Activated naive CD8-positive, alpha-beta T cell treated with anti-CD3 and anti-CD28 coated beads for 36 hours (primary cell): ENCODE data around the gene MVD. TPM values are rescaled to one million over a fixed set of nuclear protein-coding genes. Genes with fewer than 3 reads are reported as not detected.

Source experiments
- DNase-seq: peaks from one replicate; pipeline ENCODE4 v3.0.0; 2021
- H3K27ac Mint-ChIP-seq: one replicate; pipeline ENCODE4 v1.8.0; 2022; ENCODE audit warnings: mild to moderate bottlenecking, moderate library complexity, mixed read lengths
- H3K27me3 Mint-ChIP-seq: one replicate; pipeline ENCODE4 v1.8.0; 2022; ENCODE audit warnings: mild to moderate bottlenecking, mixed read lengths
- H3K36me3 Mint-ChIP-seq: one replicate; pipeline ENCODE4 v1.8.0; 2021; ENCODE audit warnings: mild to moderate bottlenecking, mixed read lengths
- H3K4me1 Mint-ChIP-seq: one replicate; pipeline ENCODE4 v1.8.0; 2021; ENCODE audit warnings: mixed read lengths
- H3K4me3 Mint-ChIP-seq: one replicate; pipeline ENCODE4 v1.8.0; 2022; ENCODE audit warnings: mild to moderate bottlenecking, moderate library complexity, mixed read lengths
- H3K9me3 Mint-ChIP-seq: one replicate; pipeline ENCODE4 v1.8.0; 2022; ENCODE audit warnings: mixed read lengths
- total RNA-seq, 2 experiments: library from RNA; stranded (reverse); gene quantifications; one replicate each; pipeline ENCODE4 v1.2.3, GENCODE V29; 2021

Gene MVD
- total RNA-seq, 2 experiments from 2014 or later, result 53.3 to 56.6 TPM

DNA sequence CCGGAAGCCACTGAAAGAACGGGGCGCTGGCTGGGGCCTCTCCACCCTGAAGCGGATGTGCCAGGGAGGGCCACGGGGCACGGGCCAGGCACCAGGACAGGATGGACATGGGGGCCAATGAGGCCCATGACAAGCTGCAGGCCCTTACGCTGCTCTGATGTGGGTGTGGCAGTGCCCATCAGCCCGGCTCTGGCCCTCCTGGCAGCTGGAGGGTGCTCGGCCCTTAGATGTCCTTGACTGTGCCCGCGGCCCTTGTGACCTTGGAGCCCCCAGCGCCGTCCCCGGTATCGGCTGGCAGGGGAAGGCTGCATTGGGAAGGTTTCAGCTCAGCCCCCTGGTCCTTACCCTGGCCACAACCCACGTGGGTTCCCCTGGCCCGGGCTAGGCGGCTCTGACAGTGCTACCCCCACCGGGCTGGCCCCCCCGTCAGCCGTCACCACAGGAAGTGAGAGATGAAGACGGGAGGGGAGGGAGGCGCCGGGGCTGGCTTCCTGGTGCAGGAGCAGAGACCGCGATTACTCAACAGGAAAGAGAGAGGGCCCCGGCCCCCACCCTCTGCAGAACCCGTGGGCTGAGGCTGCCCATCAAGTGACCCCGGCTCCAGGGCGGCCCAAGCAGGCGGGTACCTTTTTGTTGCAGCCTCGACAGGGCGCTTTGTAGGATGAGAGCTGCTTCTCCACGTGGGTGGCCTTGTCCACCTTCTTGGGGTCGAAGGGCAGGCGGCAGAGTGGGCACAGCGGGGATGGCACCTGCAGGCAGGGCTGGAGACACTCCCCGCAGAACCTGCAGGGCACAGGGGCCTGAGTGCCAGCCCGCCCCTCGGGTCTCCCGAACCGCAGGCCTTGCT, 38.0 kb upstream of the MVD start:
- Mint-ChIP-seq H3K4me1 (peaks cover 52% of the 10 kb centered on the region), H3K9me3 (no peaks in the 10 kb centered on the region), H3K36me3 (peaks cover 30% of the 10 kb centered on the region), H3K4me3 (peak overlapping the region; percentile 89), H3K27ac (peak overlapping the region; percentile 95), H3K27me3 (no peaks in the 10 kb centered on the region)
- peak; percentile 94 for DNase-seq

DNA sequence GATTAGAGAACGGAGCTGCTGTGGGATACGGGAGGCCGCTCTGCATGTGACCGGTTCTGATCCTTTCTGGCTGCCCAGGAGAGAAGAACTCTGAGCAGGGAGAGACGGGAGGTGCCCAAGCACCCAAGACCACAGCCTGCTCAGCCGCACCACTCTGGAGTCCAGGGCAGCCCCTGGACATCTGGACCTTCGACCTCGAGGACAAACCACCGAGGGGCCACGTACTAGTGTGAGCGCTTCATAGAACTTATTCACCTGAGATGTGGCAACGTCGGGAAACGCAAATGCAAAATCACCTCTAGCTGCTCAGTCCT, 37.4 kb upstream of the MVD start:
- no peak for DNase-seq
- no peaks in the 10 kb centered on the region for H3K9me3 Mint-ChIP-seq
- H3K4me3 Mint-ChIP-seq, result peak overlapping the region; percentile 89
- peak overlapping the region; percentile 95 for H3K27ac Mint-ChIP-seq
- H3K27me3 Mint-ChIP-seq, result no peaks in the 10 kb centered on the region
- peaks cover 30% of the 10 kb centered on the region for H3K36me3 Mint-ChIP-seq
- peaks cover 49% of the 10 kb centered on the region for H3K4me1 Mint-ChIP-seq

DNA sequence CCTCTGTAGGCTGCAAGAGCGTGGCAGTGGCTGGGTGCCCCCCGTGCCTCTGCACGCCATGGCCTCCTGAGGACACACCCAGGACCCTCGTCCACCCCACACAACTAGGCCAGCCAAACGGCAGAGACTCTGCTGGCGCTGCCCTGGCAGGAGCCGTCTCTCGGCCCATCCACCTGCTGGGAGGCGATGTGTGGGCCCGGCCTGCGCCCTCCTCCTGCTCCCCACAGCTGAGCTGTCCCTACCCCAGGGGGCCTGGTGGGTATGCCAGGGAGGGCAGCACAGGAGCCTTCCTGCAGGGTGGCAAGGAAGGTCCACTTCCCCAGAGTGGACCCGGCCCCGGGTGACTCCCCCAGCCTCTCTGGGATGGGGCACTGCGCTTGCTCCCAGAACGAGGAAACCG, 36.3 kb upstream of the MVD start:
- no peak overlapping the region for H3K27ac Mint-ChIP-seq
- DNase-seq, result no peak
- H3K36me3 Mint-ChIP-seq, result peaks cover 30% of the 10 kb centered on the region
- H3K4me3 Mint-ChIP-seq, result peak overlapping the region; percentile 89
- H3K4me1 Mint-ChIP-seq, result peaks cover 39% of the 10 kb centered on the region
- H3K27me3 Mint-ChIP-seq, result no peaks in the 10 kb centered on the region
- no peaks in the 10 kb centered on the region for H3K9me3 Mint-ChIP-seq

DNA sequence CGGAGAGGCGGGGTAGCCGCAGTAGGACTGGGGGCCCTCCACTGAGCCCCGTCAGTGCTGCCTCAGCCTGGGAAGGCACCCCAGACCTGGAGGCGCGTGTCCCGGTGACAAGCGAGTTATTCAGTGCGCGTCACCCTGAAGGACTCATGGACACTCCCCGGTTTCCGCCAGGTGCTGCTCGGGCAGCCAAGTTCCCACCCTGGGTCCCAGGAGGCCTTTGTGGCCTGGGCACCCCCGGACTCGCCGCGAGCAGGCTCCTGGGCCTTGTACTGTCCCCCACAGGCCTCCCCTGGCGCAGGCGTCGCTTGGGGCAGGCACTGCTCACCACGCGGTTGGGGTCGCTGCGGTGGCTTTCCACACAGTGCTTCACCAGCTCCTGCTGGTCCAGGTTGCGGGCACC, 35.8 kb upstream of the MVD start:
- Mint-ChIP-seq H3K4me3 (no peak overlapping the region), H3K36me3 (peaks cover 30% of the 10 kb centered on the region), H3K27ac (no peak overlapping the region)

GRCh38 chr16:88697831-88698615, 35.1 kb upstream of the MVD start:
- H3K4me1 Mint-ChIP-seq, result peaks cover 31% of the 10 kb centered on the region
- H3K27ac Mint-ChIP-seq, result peak overlapping the region; percentile 58
- H3K9me3 Mint-ChIP-seq, result no peaks in the 10 kb centered on the region
- no peaks in the 10 kb centered on the region for H3K27me3 Mint-ChIP-seq
- H3K36me3 Mint-ChIP-seq, result peaks cover 26% of the 10 kb centered on the region
- H3K4me3 Mint-ChIP-seq, result peak overlapping the region; percentile 18
- DNase-seq, result no peak

More for the DNA sequence above, 35.8 kb upstream of the MVD start:
- no peak for DNase-seq
- no peaks in the 10 kb centered on the region for H3K9me3 Mint-ChIP-seq
- H3K4me1 Mint-ChIP-seq, result peaks cover 34% of the 10 kb centered on the region
- H3K27me3 Mint-ChIP-seq, result no peaks in the 10 kb centered on the region

DNA sequence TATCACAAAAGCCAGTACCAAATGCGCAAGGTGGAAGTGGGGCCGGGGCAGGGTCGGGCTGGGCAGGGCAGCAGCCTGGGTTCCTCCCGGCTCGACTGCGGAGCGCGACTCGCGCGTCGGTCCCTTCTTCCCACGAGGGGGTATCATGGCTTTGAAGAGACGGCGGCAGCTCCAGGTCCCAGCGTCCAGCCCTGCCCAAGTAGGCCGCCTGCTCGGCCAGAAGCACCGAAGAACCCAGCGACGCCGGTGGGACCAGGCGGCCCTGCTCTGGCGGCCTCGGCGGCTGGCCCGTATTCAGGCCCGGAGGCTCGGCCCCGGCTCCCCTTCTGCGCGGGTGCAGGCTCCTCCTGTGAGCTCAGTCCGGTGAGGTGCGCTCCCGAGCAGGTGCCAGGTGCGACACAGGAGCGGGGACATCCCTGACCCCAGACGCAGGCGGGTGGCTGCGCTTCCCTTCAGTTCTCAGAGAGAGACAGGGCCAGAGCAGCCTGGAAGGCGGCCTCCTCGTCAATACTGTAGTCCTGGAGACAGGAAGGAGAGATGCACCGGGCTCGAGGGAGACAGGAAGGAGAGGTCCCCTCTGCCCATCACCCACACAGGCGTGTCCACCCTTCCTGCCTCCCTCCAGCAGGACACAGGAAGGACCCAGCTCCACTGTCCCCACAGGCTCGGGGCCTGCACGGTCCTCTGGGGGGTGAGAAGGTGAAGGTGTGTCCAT, 34.4 kb upstream of the MVD start:
- Mint-ChIP-seq H3K27me3 (no peaks in the 10 kb centered on the region), H3K36me3 (peaks cover 20% of the 10 kb centered on the region), H3K4me1 (peaks cover 30% of the 10 kb centered on the region), H3K9me3 (no peaks in the 10 kb centered on the region), H3K27ac (peak overlapping the region; percentile 58), H3K4me3 (no peak overlapping the region)
- no peak for DNase-seq

DNA sequence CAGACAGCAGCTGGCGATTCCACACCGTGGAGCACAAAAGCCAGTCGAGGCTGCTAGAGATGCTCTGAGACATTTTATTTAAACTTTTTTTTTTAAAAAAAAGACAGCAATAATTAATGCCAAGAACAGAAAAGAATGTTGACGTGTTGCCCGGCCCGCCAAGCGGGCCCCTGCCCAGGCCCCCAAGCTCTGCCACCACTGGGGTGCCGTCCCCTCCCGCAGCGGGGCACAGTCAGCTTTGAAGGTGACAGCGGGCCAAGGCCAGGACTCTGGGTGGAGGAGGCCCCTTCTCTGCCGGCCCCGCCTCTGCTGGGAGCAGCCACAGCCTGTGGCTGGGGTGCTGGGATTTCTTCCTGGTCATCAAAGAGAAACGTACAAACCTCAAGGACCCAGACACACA, 33.5 kb upstream of the MVD start:
- H3K27ac Mint-ChIP-seq, result no peak overlapping the region

DNA sequence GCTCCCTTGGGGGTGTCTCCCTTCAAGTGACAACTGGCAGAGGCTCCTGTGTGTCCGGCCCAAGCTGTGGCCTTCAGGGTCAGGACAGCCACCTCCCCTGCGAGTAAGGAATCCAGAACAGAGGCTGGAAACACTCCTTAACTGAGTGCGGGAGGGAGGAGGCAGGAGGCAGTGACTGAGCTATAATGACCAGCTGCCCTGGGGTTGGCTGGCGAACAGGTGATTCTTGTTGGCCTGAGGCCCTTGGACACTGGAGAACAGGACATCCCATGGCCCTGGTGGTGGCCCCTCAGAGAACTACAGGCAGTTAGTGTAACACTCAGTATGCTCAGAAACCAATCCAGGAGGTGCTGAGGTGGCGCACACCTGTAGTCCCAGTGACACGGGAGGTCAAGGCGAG, 32.9 kb upstream of the MVD start:
- Mint-ChIP-seq H3K4me1 (peaks cover 39% of the 10 kb centered on the region), H3K4me3 (no peak overlapping the region), H3K36me3 (peaks cover 10% of the 10 kb centered on the region), H3K27me3 (no peaks in the 10 kb centered on the region), H3K27ac (no peak overlapping the region), H3K9me3 (no peaks in the 10 kb centered on the region)
- DNase-seq, result no peak

More for the DNA sequence above, 33.5 kb upstream of the MVD start:
- no peak for DNase-seq
- H3K36me3 Mint-ChIP-seq, result peaks cover 14% of the 10 kb centered on the region
- no peaks in the 10 kb centered on the region for H3K9me3 Mint-ChIP-seq
- peaks cover 35% of the 10 kb centered on the region for H3K4me1 Mint-ChIP-seq
- H3K27me3 Mint-ChIP-seq, result no peaks in the 10 kb centered on the region
- H3K4me3 Mint-ChIP-seq, result no peak overlapping the region

DNA sequence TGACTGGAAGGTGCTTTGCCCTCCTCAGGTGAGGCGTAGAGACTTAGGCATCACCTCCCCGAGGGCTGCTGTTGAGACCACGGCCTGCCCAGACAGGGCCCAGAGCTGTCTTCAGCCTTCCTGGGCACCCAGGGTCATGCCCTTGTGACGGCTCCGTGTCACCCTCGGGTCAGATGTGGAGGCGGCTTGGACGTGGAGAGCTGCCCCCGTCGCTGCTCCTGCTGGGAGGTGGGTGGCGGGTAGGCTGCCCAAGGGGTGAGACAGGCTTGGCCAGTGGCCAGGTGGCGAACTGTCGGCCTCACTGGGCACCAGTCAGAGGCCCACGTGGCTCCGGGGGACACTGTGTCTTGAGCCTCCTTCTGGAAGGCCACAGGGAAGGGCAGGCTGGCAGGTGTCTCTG, 32.3 kb upstream of the MVD start:
- H3K9me3 Mint-ChIP-seq, result no peaks in the 10 kb centered on the region
- peaks cover 10% of the 10 kb centered on the region for H3K36me3 Mint-ChIP-seq
- no peaks in the 10 kb centered on the region for H3K27me3 Mint-ChIP-seq
- no peak for DNase-seq
- peaks cover 40% of the 10 kb centered on the region for H3K4me1 Mint-ChIP-seq
- no peak overlapping the region for H3K4me3 Mint-ChIP-seq
- no peak overlapping the region for H3K27ac Mint-ChIP-seq

GRCh38 chr16:88694221-88695087, 31.6 kb upstream of the MVD start:
- Mint-ChIP-seq H3K27me3 (no peaks in the 10 kb centered on the region), H3K36me3 (peaks cover 4% of the 10 kb centered on the region), H3K9me3 (no peaks in the 10 kb centered on the region), H3K27ac (no peak overlapping the region), H3K4me1 (peaks cover 33% of the 10 kb centered on the region), H3K4me3 (no peak overlapping the region)
- DNase-seq, result no peak

DNA sequence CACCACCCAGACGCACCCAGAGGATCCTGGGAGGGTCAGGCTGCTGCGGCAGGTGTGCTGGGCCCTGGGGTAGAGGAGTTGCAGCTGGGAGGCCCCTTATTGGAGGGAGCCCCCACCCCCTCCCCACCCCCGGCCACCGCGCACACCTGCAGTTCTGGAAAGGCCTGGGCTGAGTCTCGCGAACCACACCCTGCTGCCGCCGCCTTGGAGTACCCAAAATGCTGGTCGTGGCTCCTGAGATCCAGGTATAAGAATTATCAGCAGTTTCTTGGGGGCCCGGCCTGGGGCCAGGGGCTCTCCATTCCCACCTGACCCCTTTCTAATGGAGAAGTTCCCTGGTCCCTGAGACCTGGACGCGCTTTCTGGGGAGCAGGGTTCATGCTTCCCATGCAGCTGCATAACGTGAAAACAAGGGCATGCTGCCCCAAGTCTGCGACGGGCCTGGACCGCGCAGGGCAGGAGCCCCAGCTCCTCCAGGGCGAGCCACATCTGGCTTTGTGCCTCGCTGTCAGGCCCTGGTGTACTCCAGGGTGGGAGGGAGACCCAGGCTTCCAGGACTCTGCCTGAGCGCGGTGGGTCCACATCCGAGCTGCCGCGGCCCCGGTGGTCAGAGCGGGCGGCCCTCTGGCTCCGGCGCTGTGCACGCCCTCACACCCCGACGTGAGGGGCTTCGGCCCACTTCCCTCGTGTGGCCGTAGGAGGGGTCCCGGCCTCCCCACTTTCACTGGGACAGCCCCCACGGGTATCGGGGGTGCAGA, 30.7 kb upstream of the MVD start:
- no peak overlapping the region for H3K27ac Mint-ChIP-seq

GRCh38 chr16:88692861-88693260, 30.0 kb upstream of the MVD start:
- no peak for DNase-seq
- Mint-ChIP-seq H3K36me3 (peaks cover 4% of the 10 kb centered on the region), H3K4me1 (peaks cover 29% of the 10 kb centered on the region), H3K9me3 (no peaks in the 10 kb centered on the region), H3K27ac (no peak overlapping the region), H3K27me3 (no peaks in the 10 kb centered on the region), H3K4me3 (no peak overlapping the region)

More for the DNA sequence above, 30.7 kb upstream of the MVD start:
- peaks cover 4% of the 10 kb centered on the region for H3K36me3 Mint-ChIP-seq
- H3K4me3 Mint-ChIP-seq, result no peak overlapping the region
- H3K27me3 Mint-ChIP-seq, result no peaks in the 10 kb centered on the region
- no peaks in the 10 kb centered on the region for H3K9me3 Mint-ChIP-seq
- peaks cover 34% of the 10 kb centered on the region for H3K4me1 Mint-ChIP-seq
- DNase-seq, result no peak

GRCh38 chr16:88691924-88692560, 29.2 kb upstream of the MVD start:
- Mint-ChIP-seq H3K4me1 (peaks cover 27% of the 10 kb centered on the region), H3K36me3 (no peaks in the 10 kb centered on the region), H3K27ac (peak overlapping the region; percentile 60), H3K9me3 (no peaks in the 10 kb centered on the region), H3K27me3 (no peaks in the 10 kb centered on the region), H3K4me3 (no peak overlapping the region)
- DNase-seq, result no peak
